ENCODE data around the gene NTRK2. TPM values are rescaled to one million over a fixed set of nuclear protein-coding genes. Genes with fewer than 3 reads are reported as not detected.

NTRK2 gene
- total and polyA plus RNA-seq, 8 donors, result 6.0 to 31.4 (median 14.5) TPM

DNA sequence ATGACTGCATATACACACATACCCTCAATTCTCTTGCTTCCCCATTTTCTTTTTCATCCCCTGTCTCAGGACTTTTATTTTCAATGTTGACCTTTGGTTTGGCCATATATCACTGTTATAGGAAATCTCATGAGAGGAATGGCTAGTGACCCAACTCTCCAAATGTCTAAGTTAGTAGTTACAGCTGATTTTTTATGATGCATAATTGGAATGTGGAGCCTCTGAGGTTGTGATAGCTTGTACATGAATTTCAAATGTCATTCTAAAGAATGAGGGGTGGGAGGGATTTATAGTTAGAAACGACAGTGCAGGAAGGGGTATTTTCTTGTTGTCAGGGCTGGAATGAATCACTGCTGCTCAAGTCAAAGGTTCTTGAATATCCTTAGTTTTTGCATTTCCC lies 356.1 kb downstream of the NTRK2 start:
- H3K4me1 ChIP-seq, result no peaks in the 10 kb centered on the region
- DNase-seq (no peak), FAIRE-seq (no peak), ATAC-seq (no peak)
- intact Hi-C loops (cut with DNase I), result no loop called here
- no peak overlapping the region for H3K4me3 ChIP-seq
- H3K27ac ChIP-seq, result no peak overlapping the region
- H3K9me3 ChIP-seq, result no peaks in the 10 kb centered on the region
- no peak for TF ChIP-seq CTCF (IDR thresholded peaks at IDR 0.05)
- no peaks in the 10 kb centered on the region for H3K27me3 ChIP-seq
- WGBS, 2 donors, result 46 to 50% methylated on average over 1 of the region's 1 CpG
- H3K36me3 ChIP-seq, result no peaks in the 10 kb centered on the region

GRCh38 chr9:85027870-85028269 lies 358.3 kb downstream of the NTRK2 start:
- DNase-seq (no peak), ATAC-seq (no peak), FAIRE-seq (no peak)
- Histone ChIP-seq H3K9me3 (no peaks in the 10 kb centered on the region), H3K27me3 (no peaks in the 10 kb centered on the region), H3K27ac (no peak overlapping the region), H3K4me1 (no peaks in the 10 kb centered on the region), H3K36me3 (no peaks in the 10 kb centered on the region), H3K4me3 (no peak overlapping the region)
- WGBS, 2 donors, result 68 to 82% methylated on average over 3 of the region's 3 CpGs
- TF ChIP-seq CTCF (IDR thresholded peaks at IDR 0.05), result no peak
- intact Hi-C loops (cut with DNase I), result no loop called here

- no peaks in the 10 kb centered on the region for H3K27me3 ChIP-seq
- no peak for TF ChIP-seq CTCF (IDR thresholded peaks at IDR 0.05)
- ATAC-seq (no peak), DNase-seq (no peak), FAIRE-seq (no peak)
- H3K4me1 ChIP-seq, result peaks cover 0 to 4% (median 3%) of the 10 kb centered on the region in 3 donors
- intact Hi-C loops (cut with DNase I), result no loop called here
- H3K9me3 ChIP-seq, result no peaks in the 10 kb centered on the region
- H3K27ac ChIP-seq, result no peak overlapping the region
- H3K4me3 ChIP-seq, result no peak overlapping the region
- H3K36me3 ChIP-seq, result no peaks in the 10 kb centered on the region
- 21 to 38% methylated on average over 1 of the region's 1 CpG for WGBS, 2 donors
These were observed 360.8 kb downstream of the NTRK2 start for GRCh38 chr9:85030316-85030715.

GRCh38 chr9:85036496-85036895 lies 367.0 kb downstream of the NTRK2 start:
- Histone ChIP-seq H3K4me3 (no peak overlapping the region), H3K27ac (no peak overlapping the region), H3K36me3 (no peaks in the 10 kb centered on the region), H3K27me3 (no peaks in the 10 kb centered on the region), H3K9me3 (no peaks in the 10 kb centered on the region), H3K4me1 (peaks cover 0 to 8% (median 4%) of the 10 kb centered on the region in 3 donors)
- FAIRE-seq (no peak), ATAC-seq (no peak), DNase-seq (no peak)
- intact Hi-C loops (cut with DNase I), result no loop called here
- WGBS, 2 donors, result 50 to 58% methylated on average over 2 of the region's 2 CpGs
- TF ChIP-seq CTCF (IDR thresholded peaks at IDR 0.05), result no peak

DNA sequence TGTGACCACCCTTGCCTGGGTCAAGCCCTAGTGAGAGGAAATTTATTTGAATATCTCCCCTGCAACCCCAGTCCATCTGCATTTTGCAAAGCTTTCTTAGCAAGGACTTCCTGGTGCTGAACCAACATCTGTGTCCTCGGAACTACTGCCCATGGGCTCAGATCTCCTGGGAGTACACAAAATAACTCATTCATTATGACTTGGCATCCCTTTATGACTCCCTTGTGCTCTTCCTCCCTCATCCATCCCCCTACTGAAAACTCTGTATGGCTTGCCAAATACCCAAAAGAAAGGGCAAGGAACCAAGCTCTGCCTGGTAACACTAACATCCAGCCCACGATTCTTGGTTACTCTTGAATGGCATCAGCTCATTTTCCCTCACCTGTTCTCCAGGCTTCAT lies 368.5 kb downstream of the NTRK2 start:
- 74 to 76% methylated on average over 2 of the region's 2 CpGs for WGBS, 2 donors
- ATAC-seq, result no peak
- no peaks in the 10 kb centered on the region for H3K36me3 ChIP-seq
- FAIRE-seq, result no peak
- no peak for TF ChIP-seq CTCF (IDR thresholded peaks at IDR 0.05)
- no peak overlapping the region for H3K4me3 ChIP-seq
- H3K4me1 ChIP-seq, result peaks cover 0 to 8% (median 4%) of the 10 kb centered on the region in 3 donors
- H3K27ac ChIP-seq, result no peak overlapping the region
- intact Hi-C loops (cut with DNase I), result no loop called here
- H3K27me3 ChIP-seq, result no peaks in the 10 kb centered on the region
- no peak for DNase-seq
- no peaks in the 10 kb centered on the region for H3K9me3 ChIP-seq

Data from pancreas (tissue), 10 donors.